Measurements from ENCODE around the gene ATP1A2. TPM values are rescaled to one million over a fixed set of nuclear protein-coding genes. Genes with fewer than 3 reads are reported as not detected.

ATP1A2 gene
- total and polyA plus RNA-seq, 2 donors (not counting 1 experiment from before 2014, with no cell fraction given), result not detected

DNA sequence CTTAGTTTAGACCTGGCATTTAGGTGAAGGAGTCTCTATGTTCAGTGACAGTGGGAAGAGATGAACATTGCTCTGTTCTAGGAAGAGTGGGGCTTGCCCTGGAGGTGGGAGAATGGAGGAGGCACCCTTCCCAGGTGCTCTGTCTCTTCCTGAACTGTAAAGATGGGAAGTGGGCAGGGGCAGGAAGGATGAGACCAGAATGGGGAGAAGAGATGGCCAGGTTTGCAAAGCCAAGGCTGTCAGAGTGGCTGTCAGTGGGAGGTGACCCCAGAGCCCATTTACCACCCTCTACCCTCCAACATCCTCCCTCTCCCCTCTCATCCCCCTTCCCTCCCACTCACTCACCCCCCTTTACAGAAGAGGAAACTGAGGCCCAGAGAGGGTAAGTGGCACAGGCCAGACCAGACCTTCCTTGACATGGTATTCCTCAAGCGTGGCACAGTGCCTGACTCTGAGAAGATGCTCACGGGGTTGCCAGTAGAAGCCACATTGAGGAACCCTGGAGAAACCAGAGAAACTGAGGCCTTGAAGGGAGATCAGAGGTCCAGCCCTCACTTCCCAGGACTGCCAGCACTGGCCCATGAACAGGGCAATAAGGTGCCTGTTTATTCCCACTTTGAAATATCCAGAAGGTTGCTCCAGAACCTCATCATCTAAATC, 15.7 kb upstream of the ATP1A2 start:
- peak overlapping the region; percentile 88 for H3K4me3 Mint-ChIP-seq
- Histone ChIP-seq H3K4me2 (replicated peaks; ENCODE audit: low read depth, low read length, poor library complexity, severe bottlenecking) (peak overlapping the region; percentile 98), H3K79me2 (ENCODE audit: control insufficient read depth, insufficient read depth, low read length) (peaks cover 34% of the 10 kb centered on the region), H3K27me3 (replicated peaks in 1 of 4; ENCODE audit: control extremely low read depth in 1 of 4, control insufficient read depth in 3 of 4, insufficient read depth in 4 of 4, low read length in 3 of 4) (no peaks in the 10 kb centered on the region), H3K4me1 (ENCODE audit: control insufficient read depth in 2 of 2, insufficient read depth in 2 of 2, low read length in 2 of 2) (peaks cover 33 to 45% of the 10 kb centered on the region in 2 donors), H3K9ac (ENCODE audit: low read length) (peak overlapping the region; percentile 93), H3K9me3 (ENCODE audit: control extremely low read depth in 1 of 3, control insufficient read depth in 2 of 3, insufficient read depth in 1 of 3, low read length in 2 of 3) (no peaks in the 10 kb centered on the region), H3K27ac (ENCODE audit: low read length in 2 of 2) (peak overlapping the region; percentile 95 to 99), H3K4me3 (ENCODE audit: control extremely low read depth in 1 of 5, extremely low read depth in 1 of 5, insufficient read depth in 1 of 5, low read depth in 2 of 5, low read length in 4 of 5) (peak overlapping the region in 1 of 5 experiments; percentile 79), H3K36me3 (replicated peaks in 1 of 2; ENCODE audit: control extremely low read depth in 1 of 2, control insufficient read depth in 1 of 2, extremely low read depth in 1 of 2, insufficient read depth in 2 of 2, low read length in 1 of 2) (peaks cover 0 to 9% of the 10 kb centered on the region in 2 experiments), H2AFZ (ENCODE audit: insufficient read depth, low read depth, low read length, poor library complexity, severe bottlenecking) (peak overlapping the region; percentile 95), H4K20me1 (ENCODE audit: control insufficient read depth, insufficient read depth, low read length, poor library complexity, severe bottlenecking) (peaks cover 28% of the 10 kb centered on the region)
- peak overlapping the region; percentile 86 for H3K27ac Mint-ChIP-seq
- ATAC-seq (ENCODE audit: low read depth) (no peak), DNase-seq (no peak)
- intact Hi-C loops (cut with micrococcal nuclease), result loop anchor here (1.0 to 10.0 kb wide), 7 partner anchors 15 to 1295 kb away; partner anchors contain the start of genes COPA, DUSP23, KCNJ10 and NCSTN
- ChIA-PET POLR2A (interaction anchor here (1.4 to 1.8 kb wide), 2 partner anchors 14 to 93 kb away, joined by 3 to 5 read pairs; no protein-coding TSS in a partner anchor), CTCF (interaction anchor here (1.2 to 7.2 kb wide), 12 partner anchors 13 to 277 kb away, joined by 3 to 131 read pairs (median 22); partner anchors contain the start of gene PIGM)
- H3K27me3 Mint-ChIP-seq, result no peaks in the 10 kb centered on the region
- 97% methylated on average over 2 of the region's 2 CpGs for WGBS (ENCODE audit: insufficient coverage)
- no peaks in the 10 kb centered on the region for H3K9me3 Mint-ChIP-seq (ENCODE audit: insufficient read depth)
- peaks cover 47% of the 10 kb centered on the region for H3K4me1 Mint-ChIP-seq
- no peak for TF ChIP-seq EZH2 (IDR thresholded peaks at IDR 0.05; ENCODE audit: borderline replicate concordance, insufficient read depth, low read depth, low read length, poor library complexity, severe bottlenecking)
- TF ChIP-seq, protein P1, sequence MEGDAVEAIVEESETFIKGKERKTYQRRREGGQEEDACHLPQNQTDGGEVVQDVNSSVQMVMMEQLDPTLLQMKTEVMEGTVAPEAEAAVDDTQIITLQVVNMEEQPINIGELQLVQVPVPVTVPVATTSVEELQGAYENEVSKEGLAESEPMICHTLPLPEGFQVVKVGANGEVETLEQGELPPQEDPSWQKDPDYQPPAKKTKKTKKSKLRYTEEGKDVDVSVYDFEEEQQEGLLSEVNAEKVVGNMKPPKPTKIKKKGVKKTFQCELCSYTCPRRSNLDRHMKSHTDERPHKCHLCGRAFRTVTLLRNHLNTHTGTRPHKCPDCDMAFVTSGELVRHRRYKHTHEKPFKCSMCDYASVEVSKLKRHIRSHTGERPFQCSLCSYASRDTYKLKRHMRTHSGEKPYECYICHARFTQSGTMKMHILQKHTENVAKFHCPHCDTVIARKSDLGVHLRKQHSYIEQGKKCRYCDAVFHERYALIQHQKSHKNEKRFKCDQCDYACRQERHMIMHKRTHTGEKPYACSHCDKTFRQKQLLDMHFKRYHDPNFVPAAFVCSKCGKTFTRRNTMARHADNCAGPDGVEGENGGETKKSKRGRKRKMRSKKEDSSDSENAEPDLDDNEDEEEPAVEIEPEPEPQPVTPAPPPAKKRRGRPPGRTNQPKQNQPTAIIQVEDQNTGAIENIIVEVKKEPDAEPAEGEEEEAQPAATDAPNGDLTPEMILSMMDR (IDR thresholded peaks at IDR 0.05), result no peak
